ENCODE results near the gene TMEM181.

TMEM181 gene

DNA sequence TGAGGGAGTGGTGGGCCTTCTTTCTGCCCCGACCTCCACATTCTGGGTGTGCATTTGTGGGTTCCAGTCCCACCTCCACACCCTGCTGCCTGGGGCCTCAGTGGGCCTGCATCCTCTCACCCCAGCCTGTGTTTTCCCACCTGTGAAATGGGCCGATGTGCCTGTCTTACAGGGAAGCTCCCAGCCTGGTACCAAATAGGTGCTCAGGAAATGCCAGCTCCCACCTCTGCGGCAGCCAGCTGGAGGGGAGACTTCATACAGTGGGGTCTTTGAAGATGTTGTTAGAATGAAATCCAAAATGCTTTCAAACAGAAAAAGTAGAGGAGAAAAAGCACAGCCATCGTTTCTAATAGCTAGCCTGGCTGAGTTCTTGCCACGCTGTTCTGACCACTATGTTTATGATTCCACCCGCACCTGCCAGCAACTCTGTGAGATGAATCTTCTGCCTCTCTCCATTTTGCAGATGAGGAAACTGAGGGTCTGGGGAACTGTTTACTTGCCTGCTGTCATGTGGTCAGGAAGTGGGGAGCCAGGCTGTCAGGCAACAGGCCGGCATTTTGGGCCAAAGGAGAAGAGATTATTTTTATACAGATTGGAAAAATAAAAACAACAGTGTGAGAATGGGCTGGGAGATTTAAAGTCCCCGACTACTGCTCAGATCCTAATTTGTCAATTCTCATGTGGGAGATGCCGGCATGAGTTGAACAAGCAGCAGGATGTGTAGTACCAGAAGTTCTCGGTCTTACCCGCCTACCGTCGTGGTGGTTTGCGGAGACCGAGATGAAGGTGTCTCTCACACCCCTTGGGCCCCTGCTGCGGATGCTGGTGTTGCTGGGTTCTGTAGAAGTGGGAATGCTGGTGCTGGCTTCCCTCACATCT, 4.6 kb downstream of the TMEM181 start:
- TF ChIP-seq, protein P1, sequence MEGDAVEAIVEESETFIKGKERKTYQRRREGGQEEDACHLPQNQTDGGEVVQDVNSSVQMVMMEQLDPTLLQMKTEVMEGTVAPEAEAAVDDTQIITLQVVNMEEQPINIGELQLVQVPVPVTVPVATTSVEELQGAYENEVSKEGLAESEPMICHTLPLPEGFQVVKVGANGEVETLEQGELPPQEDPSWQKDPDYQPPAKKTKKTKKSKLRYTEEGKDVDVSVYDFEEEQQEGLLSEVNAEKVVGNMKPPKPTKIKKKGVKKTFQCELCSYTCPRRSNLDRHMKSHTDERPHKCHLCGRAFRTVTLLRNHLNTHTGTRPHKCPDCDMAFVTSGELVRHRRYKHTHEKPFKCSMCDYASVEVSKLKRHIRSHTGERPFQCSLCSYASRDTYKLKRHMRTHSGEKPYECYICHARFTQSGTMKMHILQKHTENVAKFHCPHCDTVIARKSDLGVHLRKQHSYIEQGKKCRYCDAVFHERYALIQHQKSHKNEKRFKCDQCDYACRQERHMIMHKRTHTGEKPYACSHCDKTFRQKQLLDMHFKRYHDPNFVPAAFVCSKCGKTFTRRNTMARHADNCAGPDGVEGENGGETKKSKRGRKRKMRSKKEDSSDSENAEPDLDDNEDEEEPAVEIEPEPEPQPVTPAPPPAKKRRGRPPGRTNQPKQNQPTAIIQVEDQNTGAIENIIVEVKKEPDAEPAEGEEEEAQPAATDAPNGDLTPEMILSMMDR (IDR thresholded peaks at IDR 0.05; ENCODE audit: low read depth, low read length), result no peak
- no peak overlapping the region for H3K4me3 ChIP-seq (ENCODE audit: low read depth, low read length)

DNA sequence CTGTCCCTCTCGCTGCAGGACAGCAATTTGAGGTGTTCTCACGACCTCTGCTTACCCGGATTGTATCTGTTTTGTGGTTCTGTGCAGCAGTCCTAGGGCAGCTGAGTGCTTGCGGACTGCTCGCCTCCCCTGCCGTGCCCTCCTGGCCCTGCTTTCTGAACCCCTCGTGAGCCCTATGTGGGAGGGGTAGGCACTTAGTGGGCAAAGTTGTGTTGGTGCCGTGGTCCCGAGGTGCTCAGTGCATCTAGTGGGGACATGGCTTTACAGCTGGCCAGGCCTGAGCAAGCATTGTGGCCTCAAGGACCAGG, 5.2 kb downstream of the TMEM181 start:
- H3K4me3 ChIP-seq (ENCODE audit: low read depth, low read length), result no peak overlapping the region
- TF ChIP-seq, protein P1 (IDR thresholded peaks at IDR 0.05; ENCODE audit: low read depth, low read length), result no peak

DNA sequence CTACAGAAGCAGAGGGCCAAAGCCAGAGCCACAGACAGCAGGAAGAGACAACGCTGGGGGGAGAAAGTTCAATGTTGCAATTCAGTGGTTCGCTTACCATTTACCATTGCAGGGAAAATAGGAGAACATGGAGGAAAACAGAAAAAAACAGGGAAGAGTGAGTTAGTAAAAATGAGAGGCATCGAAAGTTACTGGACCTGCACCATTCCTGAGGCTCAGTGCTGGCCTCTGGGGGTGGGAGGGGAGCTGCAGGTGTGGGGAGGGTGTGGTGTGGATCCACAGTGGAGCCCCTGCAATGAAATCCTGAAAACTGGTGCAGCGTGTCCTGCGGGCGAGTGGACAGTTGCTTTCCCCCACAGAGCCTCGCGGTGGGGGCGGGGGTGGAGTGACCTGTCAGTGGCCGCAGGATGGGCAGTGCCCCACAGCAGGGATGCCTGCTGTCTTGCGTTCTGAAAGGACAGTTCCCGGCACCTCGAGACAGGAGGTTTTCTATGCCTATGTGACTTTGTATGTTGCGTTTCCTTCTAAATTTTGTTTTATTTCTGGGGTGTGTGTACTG, 5.7 kb downstream of the TMEM181 start:
- TF ChIP-seq, protein P1 (IDR thresholded peaks at IDR 0.05; ENCODE audit: low read depth, low read length), result no peak
- H3K4me3 ChIP-seq (ENCODE audit: low read depth, low read length), result no peak overlapping the region

DNA sequence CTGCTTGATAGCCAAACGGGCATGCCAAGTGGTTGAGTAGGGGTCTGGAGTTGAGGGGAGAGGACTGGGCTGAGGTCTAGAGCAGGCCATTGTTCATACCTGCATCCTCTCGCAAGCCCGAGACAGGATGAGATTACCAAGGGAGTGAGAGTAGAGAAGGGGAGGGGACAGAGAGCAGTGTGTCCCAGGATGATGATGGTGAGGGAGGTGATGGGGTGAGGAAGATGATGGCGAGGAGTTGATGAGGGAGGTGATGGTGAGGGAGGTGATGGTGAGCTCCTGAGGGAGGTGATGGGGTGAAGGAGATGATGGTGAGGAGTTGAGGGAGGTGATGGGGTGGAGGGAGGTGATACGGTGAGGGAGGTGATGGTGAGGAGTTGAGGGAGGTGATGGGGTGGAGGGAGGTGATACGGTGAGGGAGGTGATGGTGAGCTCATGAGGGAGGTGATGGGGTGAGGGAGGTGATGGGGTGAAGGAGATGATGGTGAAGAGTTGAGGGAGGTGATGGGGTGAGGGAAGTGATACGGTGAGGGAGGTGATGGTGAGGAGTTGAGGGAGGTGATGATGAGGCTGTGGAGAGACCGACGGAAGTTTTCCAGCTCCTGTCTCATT, 6.4 kb downstream of the TMEM181 start:
- no peak overlapping the region for H3K4me3 ChIP-seq (ENCODE audit: low read depth, low read length)
- TF ChIP-seq, protein P1 (IDR thresholded peaks at IDR 0.05; ENCODE audit: low read depth, low read length), result no peak

DNA sequence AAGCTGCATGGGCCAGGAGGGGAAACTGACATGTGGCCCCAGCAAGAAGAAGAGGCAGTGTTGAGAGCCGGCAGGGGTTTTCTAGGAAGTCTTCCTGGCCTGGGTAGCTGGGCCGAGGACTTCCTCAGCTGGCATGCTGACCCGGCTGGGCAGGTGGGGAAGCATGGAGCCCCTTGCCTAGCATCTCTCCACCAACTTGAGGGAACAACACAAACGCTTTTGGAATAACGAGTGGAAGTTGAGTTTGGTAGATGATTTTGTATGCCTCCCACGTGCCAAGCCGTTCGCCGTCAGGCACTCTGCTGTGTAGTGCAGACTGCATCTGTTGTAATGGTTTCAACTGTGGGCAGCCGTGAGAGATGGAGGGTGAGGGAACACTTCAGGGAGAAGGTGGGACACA, 7.3 kb downstream of the TMEM181 start:
- TF ChIP-seq, protein P1 (IDR thresholded peaks at IDR 0.05; ENCODE audit: low read depth, low read length), result no peak
- H3K4me3 ChIP-seq (ENCODE audit: low read depth, low read length), result no peak overlapping the region

DNA sequence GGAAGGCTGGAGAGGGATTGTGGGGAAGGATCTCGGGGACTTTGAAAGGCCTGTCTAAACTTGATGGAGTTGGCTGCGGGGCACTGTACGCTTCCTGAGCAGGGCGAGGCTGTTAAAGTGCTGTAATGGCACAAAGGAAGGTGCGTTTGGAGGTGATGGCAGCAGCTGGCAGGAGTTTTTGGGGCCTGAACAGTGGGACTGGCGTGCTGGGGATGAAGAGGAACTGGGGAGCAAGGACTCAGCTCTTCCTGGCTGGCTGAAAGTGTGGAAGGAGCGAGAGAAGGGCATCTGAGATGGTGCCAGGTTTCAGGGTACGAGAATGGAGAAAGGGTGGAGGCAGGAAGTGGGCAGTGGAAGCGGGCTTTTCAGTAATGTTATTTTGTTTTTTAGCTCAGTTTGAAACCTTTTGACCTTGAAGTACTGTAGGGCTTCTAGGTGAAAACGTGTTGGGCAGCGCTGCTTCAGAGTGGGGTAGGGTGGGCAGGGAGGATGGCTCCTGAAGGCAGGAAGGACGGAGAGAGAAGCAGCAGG, 8.0 kb downstream of the TMEM181 start:
- no peak overlapping the region for H3K4me3 ChIP-seq (ENCODE audit: low read depth, low read length)
- TF ChIP-seq, protein P1 (IDR thresholded peaks at IDR 0.05; ENCODE audit: low read depth, low read length), result no peak

DNA sequence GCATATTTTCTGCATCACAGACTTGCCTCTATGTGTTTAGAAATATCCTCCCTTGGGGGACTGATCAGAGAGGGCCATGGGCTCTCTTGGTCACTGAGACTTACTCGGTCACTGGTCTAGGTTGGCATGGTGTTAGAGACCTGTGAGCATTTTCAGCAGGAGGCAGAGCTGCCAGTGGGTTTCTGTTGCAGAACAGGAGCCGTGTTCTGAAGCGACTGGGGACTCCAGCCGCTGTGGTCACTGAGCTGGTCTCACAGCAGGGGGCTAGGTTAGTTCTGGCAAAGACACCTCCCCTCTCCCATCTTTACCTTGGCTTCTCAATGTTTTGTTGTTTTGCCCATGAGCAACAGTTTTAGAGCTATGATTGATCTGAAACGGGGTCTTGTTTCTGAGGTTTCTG, 8.7 kb downstream of the TMEM181 start:
- TF ChIP-seq, protein P1 (IDR thresholded peaks at IDR 0.05; ENCODE audit: low read depth, low read length), result no peak

More for the DNA sequence above, 8.7 kb downstream of the TMEM181 start:
- no peak overlapping the region for H3K4me3 ChIP-seq (ENCODE audit: low read depth, low read length)

All from WI38 (cell line).